SU-DHL-6 (cell line): ENCODE measurements around the gene MXD3.
"Not testable (repeated sequence)": the region's sequence is repeated elsewhere in the genome, so short reads cannot be mapped to it uniquely, and the experiment has no call there.

ENCODE experiments used
- H2AFZ ChIP-seq: fragments of 200-600 bp; sonication (generic); 2 replicates; pipeline ENCODE4 v1.6.1; 2014; ENCODE audit warnings: low read depth, mild to moderate bottlenecking, moderate library complexity, mixed read lengths, antibody characterized with exemption, low read length; ENCODE audit not compliant: severe bottlenecking
- H3F3A ChIP-seq: fragments of 200-600 bp; shearing (Covaris generic); 2 replicates; pipeline ENCODE4 v1.6.0; 2016; ENCODE audit warnings: antibody characterized with exemption, mild to moderate bottlenecking; ENCODE audit not compliant: insufficient read depth
- H3K27ac ChIP-seq: fragments of 200-600 bp; sonication (generic); 2 replicates; pipeline ENCODE4 v1.5.1; 2016; ENCODE audit warnings: low read depth, mild to moderate bottlenecking, low read length, moderate library complexity, mixed read lengths
- H3K27me3 ChIP-seq: fragments of 200-600 bp; sonication (generic), shearing (Covaris generic); 2 replicates; pipeline ENCODE4 v1.6.0; 2014; ENCODE audit warnings: mild to moderate bottlenecking, low read length
- H3K36me3 ChIP-seq: fragments of 200-600 bp; sonication (generic); 2 replicates; pipeline ENCODE4 v1.6.1; 2014; ENCODE audit warnings: mild to moderate bottlenecking, low read length, mixed read lengths
- H3K4me2 ChIP-seq: fragments of 300-600, 200-600 bp; shearing (Covaris generic), sonication (generic); 2 replicates; pipeline ENCODE4 v1.6.0; 2014; ENCODE audit warnings: low read length, low read depth, mild to moderate bottlenecking; ENCODE audit not compliant: poor library complexity, severe bottlenecking
- H3K4me3 ChIP-seq: fragments of 200-600 bp; sonication (generic); 2 replicates; pipeline ENCODE4 v1.5.1; 2014; ENCODE audit warnings: antibody characterized with exemption, low read length, mild to moderate bottlenecking, mixed read lengths; ENCODE audit not compliant: insufficient read depth, poor library complexity, severe bottlenecking
- H3K79me2 ChIP-seq: fragments of 200-600 bp; sonication (generic); 2 replicates; pipeline ENCODE4 v1.6.1; 2014; ENCODE audit warnings: mild to moderate bottlenecking, low read length, moderate library complexity; ENCODE audit not compliant: insufficient read depth
- H3K9ac ChIP-seq: fragments of 200-600 bp; sonication (generic); 2 replicates; pipeline ENCODE4 v1.7.0; 2014; ENCODE audit warnings: mild to moderate bottlenecking, low read length
- H3K9me2 ChIP-seq: fragments of 200-600 bp; sonication (generic); replicated peaks from 2 replicates; pipeline ENCODE4 v1.6.1; 2014; ENCODE audit warnings: low read length; ENCODE audit not compliant: insufficient read depth
- H3K9me3 ChIP-seq: fragments of 200-600 bp; sonication (generic); 2 replicates; pipeline ENCODE4 v1.6.1; 2014; ENCODE audit warnings: low read length, mixed read lengths; ENCODE audit not compliant: insufficient read depth
- H4K20me1 ChIP-seq: fragments of 200-600 bp; sonication (generic); 2 replicates; pipeline ENCODE4 v1.6.1; 2014; ENCODE audit warnings: low read depth, mild to moderate bottlenecking, antibody characterized with exemption, low read length, moderate library complexity, mixed read lengths
- CTCF ChIP-seq: fragments of 200-600 bp; sonication (generic); IDR thresholded peaks from one replicate; pipeline ENCODE4 v1.5.1; 2017; ENCODE audit warnings: antibody characterized with exemption, mild to moderate bottlenecking, low read length, moderate library complexity; ENCODE audit not compliant: insufficient read depth, poor library complexity, severe bottlenecking
- EZH2phosphoT487 ChIP-seq: fragments of 200-600 bp; sonication (generic), shearing (Covaris generic); conservative IDR thresholded peaks from 2 replicates; pipeline ENCODE4 v1.6.1; 2018; ENCODE audit warnings: mild to moderate bottlenecking, antibody characterized with exemption, low read length, moderate library complexity, mixed read lengths

MXD3 gene

GRCh38 chr5:177260961-177261360 is 50.7 kb downstream of the MXD3 start:
- H3K27me3 ChIP-seq: no peaks in the 10 kb centered on the region
- H2AFZ ChIP-seq: no peak overlapping the region
- no peak overlapping the region for H3K4me3 ChIP-seq
- no peak overlapping the region for H3K4me2 ChIP-seq
- peaks cover 32% of the 10 kb centered on the region for H3K36me3 ChIP-seq
- H3K9ac ChIP-seq: no peak overlapping the region
- H3K79me2 ChIP-seq: no peaks in the 10 kb centered on the region
- TF ChIP-seq EZH2phosphoT487 (no peak), CTCF (no peak)
- no peak overlapping the region for H3K27ac ChIP-seq
- H3K9me3 ChIP-seq: no peaks in the 10 kb centered on the region
- H3F3A ChIP-seq: no peaks in the 10 kb centered on the region
- no peaks in the 10 kb centered on the region for H3K9me2 ChIP-seq
- no peaks in the 10 kb centered on the region for H4K20me1 ChIP-seq

GRCh38 chr5:177258711-177259110 is 53.0 kb downstream of the MXD3 start:
- H3K36me3 ChIP-seq: peaks cover 32% of the 10 kb centered on the region
- not testable (repeated sequence) for H4K20me1 ChIP-seq

More at GRCh38 chr5:177258711-177259110, 53.0 kb downstream of the MXD3 start:
- H3K9me3 ChIP-seq, H3K27me3 ChIP-seq, H3K4me3 ChIP-seq, H3K79me2 ChIP-seq, H3K9me2 ChIP-seq, H2AFZ ChIP-seq, H3K4me2 ChIP-seq, H3F3A ChIP-seq, H3K9ac ChIP-seq, H3K27ac ChIP-seq: not testable (repeated sequence)
